ENCODE measurements around the gene CFAP119. TPM values are rescaled to one million over a fixed set of nuclear protein-coding genes. Genes with fewer than 3 reads are reported as not detected.

Gene CFAP119
- total and polyA plus RNA-seq, 2 of the 8 experiments (the other 6 are each of a cell fraction or from before 2014, with no cell fraction given) = 5.6 to 6.0 TPM

GRCh38 chr16:30747799-30748633 is 13.8 kb downstream of the CFAP119 start, which contains the start of gene PHKG2 (continued):
- TF ChIP-seq SIRT6 (IDR thresholded peaks at IDR 0.05; ENCODE audit: low read length) = no peak
- no peak for TF ChIP-seq SP4 (IDR thresholded peaks at IDR 0.05; ENCODE audit: low read length)
- TF ChIP-seq CBX8 (IDR thresholded peaks at IDR 0.05; ENCODE audit: borderline replicate concordance, low read depth, low read length) = no peak
- peak; percentile 37 to 54; a peak in 1 of 4 replicates for TF ChIP-seq SIN3A (conservative IDR thresholded peaks at IDR 0.05 in 1 of 2, IDR thresholded peaks at IDR 0.05 in 1 of 2; ENCODE audit: low read depth in 1 of 2, low read length in 2 of 2)
- no peak for TF ChIP-seq SAP30 (IDR thresholded peaks at IDR 0.05; ENCODE audit: insufficient read depth, insufficient replicate concordance, low read length)
- TF ChIP-seq YY1 (IDR thresholded peaks at IDR 0.05; ENCODE audit: low read depth, low read length) = no peak
- no peak for TF ChIP-seq POU5F1 (IDR thresholded peaks at IDR 0.05; ENCODE audit: low read depth, low read length)
- peak; percentile 79 for TF ChIP-seq ATF3 (IDR thresholded peaks at IDR 0.05; ENCODE audit: insufficient read depth, low read depth, low read length)
- peak; percentile 86 for TF ChIP-seq TBP (IDR thresholded peaks at IDR 0.05; ENCODE audit: low read depth, low read length)
- no peak for TF ChIP-seq HDAC2 (IDR thresholded peaks at IDR 0.05; ENCODE audit: borderline replicate concordance in 1 of 2, low read depth in 2 of 2, low read length in 2 of 2)
- TF ChIP-seq KDM4A (IDR thresholded peaks at IDR 0.05; ENCODE audit: low read depth, low read length, severe bottlenecking) = peak; percentile 10
- no peak for TF ChIP-seq RXRA (IDR thresholded peaks at IDR 0.05; ENCODE audit: insufficient read depth, low read depth, low read length)
- TF ChIP-seq USF2 (IDR thresholded peaks at IDR 0.05; ENCODE audit: low read length) = peak; percentile 94
- TF ChIP-seq BCL11A (IDR thresholded peaks at IDR 0.05; ENCODE audit: low read depth in 2 of 2, low read length in 2 of 2) = no peak
- TF ChIP-seq RNF2 (IDR thresholded peaks at IDR 0.05; ENCODE audit: borderline replicate concordance, low read depth, low read length, missing control alignments, poor library complexity, severe bottlenecking) = no peak
- 0 out of 3 replicates have a peak, but pooled peaks of 1 of the 2 experiments have one; percentile 15 for TF ChIP-seq EP300 (IDR thresholded peaks at IDR 0.05; ENCODE audit: borderline replicate concordance in 1 of 2, low read depth in 2 of 2, low read length in 2 of 2)
- no peak for TF ChIP-seq SUZ12 (IDR thresholded peaks at IDR 0.05; ENCODE audit: low read length)
- TF ChIP-seq ASH2L (IDR thresholded peaks at IDR 0.05; ENCODE audit: low read length) = no peak
- TF ChIP-seq GABPA (IDR thresholded peaks at IDR 0.05; ENCODE audit: borderline replicate concordance, insufficient read depth, low read length) = no peak
- TF ChIP-seq CBX5 (IDR thresholded peaks at IDR 0.05; ENCODE audit: low read depth, low read length) = no peak
- TF ChIP-seq EGR1 (IDR thresholded peaks at IDR 0.05; ENCODE audit: borderline replicate concordance, low read depth, low read length) = no peak

All from H1 (cell line).